ENCODE measurements around the gene SUSD6.

SUSD6 gene

GRCh38 chr14:69711477-69711876 lies 100.1 kb downstream of the SUSD6 start:
- TF ChIP-seq CTCF (conservative IDR thresholded peaks at IDR 0.05) = no peak
- H3K27ac ChIP-seq = peak overlapping the region; percentile 89

GRCh38 chr14:69711881-69712560 lies 100.6 kb downstream of the SUSD6 start:
- peak overlapping the region; percentile 89 for H3K27ac ChIP-seq
- no peak for TF ChIP-seq CTCF (conservative IDR thresholded peaks at IDR 0.05)

- TF ChIP-seq CTCF (conservative IDR thresholded peaks at IDR 0.05) = no peak
- H3K27ac ChIP-seq = peak overlapping the region; percentile 89
Measured at GRCh38 chr14:69712599-69713088, 101.2 kb downstream of the SUSD6 start.

- peak overlapping the region; percentile 89 for H3K27ac ChIP-seq
- no peak; the same call in none of the 2 replicates for TF ChIP-seq CTCF (conservative IDR thresholded peaks at IDR 0.05)
Measured at GRCh38 chr14:69713209-69713781, 101.9 kb downstream of the SUSD6 start.

GRCh38 chr14:69713993-69714679 lies 102.7 kb downstream of the SUSD6 start:
- no peak for TF ChIP-seq CTCF (conservative IDR thresholded peaks at IDR 0.05)
- peak overlapping the region; percentile 89 for H3K27ac ChIP-seq

GRCh38 chr14:69715725-69716477 lies 104.5 kb downstream of the SUSD6 start:
- H3K27ac ChIP-seq = peak overlapping the region; percentile 89; the same call in 1 of the 2 replicates
- no peak for TF ChIP-seq CTCF (conservative IDR thresholded peaks at IDR 0.05)

Data from VCaP (cell line).